A549 (cell line): ENCODE measurements around the gene ARHGDIA. TPM values are rescaled to one million over a fixed set of nuclear protein-coding genes. Genes with fewer than 3 reads are reported as not detected.

Source experiments
- ATAC-seq, 2 experiments: fragments of 200-7000 bp in 1 of 2; fragments of >200 bp in 1 of 2; cut with Nextera tagmentation in 1 of 2; cut with Tn5 transposase in 1 of 2; 3 replicates each; pipeline versions ENCODE4 v1.8.0 to v1.9.1; 2018 to 2020; ENCODE audit warnings: mild to moderate bottlenecking in 1 of 2, moderate library complexity in 1 of 2
- CTCF ChIA-PET: fragments of 300-600 bp; sonication (Branson Sonifier 250); formaldehyde crosslinking; extraction: SDS; loops from one replicate; lab custom pipeline; 2021; ENCODE audit warnings: antibody characterized with exemption, inconsistent platforms; lab: Yijun Ruan, JAX
- POLR2A ChIA-PET: fragments of 350-600 bp; formaldehyde crosslinking; extraction: SDS; loops from one replicate; lab custom pipeline; 2021; ENCODE audit warnings: antibody characterized with exemption, inconsistent platforms; lab: Yijun Ruan, JAX
- DNase-seq, 2 experiments: peaks; one replicate each; pipeline versions ENCODE4 v3.0.0 to v3.0.0-alpha.2; 2011 to 2016; ENCODE audit warnings: low read depth in 1 of 2, low spot score in 1 of 2
- FAIRE-seq: peaks from 2 replicates; lab custom pipeline; 2011; peaks lifted over from hg19 to GRCh38; lab: Jason Lieb, UNC
- H3K27ac ChIP-seq, 2 experiments: fragments of >200 bp; sonication (Bioruptor Twin); formaldehyde crosslinking; 3 replicates each; pipeline ENCODE4 v1.5.1; 2016 to 2017
- H3K4me1 ChIP-seq: fragments of >200 bp; sonication (Bioruptor Twin); formaldehyde crosslinking; 3 replicates; pipeline ENCODE4 v1.6.1; 2016
- H3K4me2 ChIP-seq: fragments of >200 bp; sonication (Bioruptor Twin); formaldehyde crosslinking; 3 replicates; pipeline ENCODE4 v1.6.1; 2016
- H3K4me3 ChIP-seq: fragments of >200 bp; sonication (Bioruptor Twin); formaldehyde crosslinking; 3 replicates; pipeline ENCODE4 v1.5.1; 2016
- H3K9me3 ChIP-seq: fragments of >200 bp; sonication (Bioruptor Twin); formaldehyde crosslinking; 3 replicates; pipeline ENCODE4 v1.6.1; 2016
- ATOH8 ChIP-seq: fragments of 250-450 bp; sonication (Bioruptor Pico); IDR thresholded peaks from 2 replicates; pipeline ENCODE4 v1.5.0; 2020; ENCODE audit warnings: low read depth, mild to moderate bottlenecking, moderate library complexity
- CEBPB ChIP-seq, 2 experiments: fragments of >200 bp in 1 of 2; sonication (Bioruptor Twin) in 1 of 2; formaldehyde crosslinking in 1 of 2; IDR thresholded peaks; 2 replicates each; pipeline ENCODE4 v1.6.1; 2012 to 2016
- CHD4 ChIP-seq: fragments of 200-600 bp; sonication (generic); IDR thresholded peaks from 2 replicates; pipeline ENCODE4 v1.6.1; 2016; ENCODE audit warnings: antibody characterized with exemption, mild to moderate bottlenecking, borderline replicate concordance
- E2F6 ChIP-seq: IDR thresholded peaks from 2 replicates; pipeline ENCODE4 v1.6.1; 2012; ENCODE audit warnings: low read depth, borderline replicate concordance
- EHMT2 ChIP-seq: fragments of 200-600 bp; sonication (generic); IDR thresholded peaks from 2 replicates; pipeline ENCODE4 v1.6.1; 2016; ENCODE audit warnings: antibody characterized with exemption, low read depth, mild to moderate bottlenecking, moderate library complexity
- ELK1 ChIP-seq: fragments of 150-350 bp; IDR thresholded peaks from 2 replicates; pipeline ENCODE4 v1.6.1; 2014; ENCODE audit warnings: low read depth, mild to moderate bottlenecking, low read length
- HES2 ChIP-seq: fragments of >200 bp; sonication (Bioruptor Twin); formaldehyde crosslinking; IDR thresholded peaks from 2 replicates; pipeline ENCODE4 v1.6.1; 2016
- HEYL ChIP-seq: fragments of 250-450 bp; sonication (Bioruptor Pico); IDR thresholded peaks from 2 replicates; pipeline ENCODE4 v1.8.0; 2021; ENCODE audit warnings: mild to moderate bottlenecking, moderate library complexity
- HOXA7 ChIP-seq: fragments of 250-450 bp; sonication (Bioruptor Pico); IDR thresholded peaks from 2 replicates; pipeline ENCODE4 v1.5.0; 2020; ENCODE audit warnings: mild to moderate bottlenecking, moderate library complexity
- KDM1A ChIP-seq: fragments of 200-600 bp; sonication (generic); IDR thresholded peaks from 2 replicates; pipeline ENCODE4 v1.6.1; 2016; ENCODE audit warnings: low read depth, mild to moderate bottlenecking
- MAX ChIP-seq: IDR thresholded peaks from 2 replicates; pipeline ENCODE4 v1.6.1; 2012
- MAZ ChIP-seq: fragments of 150-350 bp; IDR thresholded peaks from 2 replicates; pipeline ENCODE4 v1.6.1; 2014; ENCODE audit warnings: antibody characterized with exemption, low read depth, low read length, borderline replicate concordance
- NFE2L2 ChIP-seq: fragments of 150-350 bp; conservative IDR thresholded peaks from 2 replicates; pipeline ENCODE4 v1.6.1; 2014; ENCODE audit warnings: low read length
- NPAS2 ChIP-seq: fragments of 250-450 bp; sonication (Bioruptor Pico); IDR thresholded peaks from 2 replicates; pipeline ENCODE4 v1.8.0; 2022; ENCODE audit warnings: mild to moderate bottlenecking, moderate library complexity, borderline replicate concordance
- PHF8 ChIP-seq: fragments of 200-600 bp; sonication (generic); IDR thresholded peaks from 2 replicates; pipeline ENCODE4 v1.6.1; 2016; ENCODE audit warnings: low read depth, mild to moderate bottlenecking, antibody characterized with exemption, moderate library complexity, borderline replicate concordance
- POLR2A ChIP-seq: IDR thresholded peaks from 2 replicates; pipeline ENCODE4 v1.6.1; 2012; ENCODE audit warnings: mild to moderate bottlenecking, low read length
- RARB ChIP-seq: fragments of 250-450 bp; sonication (Bioruptor Pico); IDR thresholded peaks from 2 replicates; pipeline ENCODE4 v1.8.0; 2021; ENCODE audit warnings: mild to moderate bottlenecking, moderate library complexity
- REST ChIP-seq: fragments of 200-600 bp; sonication (generic); IDR thresholded peaks from 2 replicates; pipeline ENCODE4 v1.6.1; 2016; ENCODE audit warnings: antibody characterized with exemption, mild to moderate bottlenecking, moderate library complexity
- RFX5 ChIP-seq: fragments of 450-650 bp; IDR thresholded peaks from 2 replicates; pipeline ENCODE4 v1.7.1; 2014; ENCODE audit warnings: antibody characterized with exemption, mild to moderate bottlenecking, moderate library complexity
- SMC3 ChIP-seq: fragments of >200 bp; sonication (Bioruptor Twin); formaldehyde crosslinking; IDR thresholded peaks from 3 replicates; pipeline ENCODE4 v1.6.1; 2018; ENCODE audit warnings: inconsistent platforms
- WGBS: methylation state at CpG from one replicate; pipeline ENCODE4 v1.1.6; 2017; ENCODE audit errors: missing lambda C conversion rate; 5-methylcytosine and 5-hydroxymethylcytosine counted together
- polyA plus RNA-seq, 4 experiments: library from polyadenylated mRNA; depleted of rRNA in 3 of 4; stranded (reverse); fragments of >200 nt; fragmentation: RNase III in 1 of 4; extraction: RNeasy Plus Mini Kit Qiagen cat#74134 plus additional on column Dnase treatment in 1 of 4; gene quantifications; 2 replicates in 3 of 4; 3 replicates in 1 of 4; pipeline ENCODE4 v1.2.3, GENCODE V29; 2011 to 2017

Gene ARHGDIA
- polyA plus RNA-seq, 2 of the 4 experiments (the other 2 are of a cell fraction), result 64.0 to 503 TPM

- H3K27ac ChIP-seq, result no peak overlapping the region
- POLR2A ChIA-PET, result no interaction called here
- ATAC-seq (no peak), DNase-seq (no peak)
- no peak overlapping the region for H3K4me3 ChIP-seq
- WGBS, result 93% methylated on average over 10 of the region's 11 CpGs
- peaks cover 10% of the 10 kb centered on the region; the same call in 2 of the 3 replicates for H3K4me1 ChIP-seq
- H3K9me3 ChIP-seq, result no peaks in the 10 kb centered on the region
- no peak overlapping the region for H3K4me2 ChIP-seq
- CTCF ChIA-PET, result interaction anchor here (0.8 to 7.6 kb wide), 6 partner anchors 8 to 112 kb away, joined by 3 to 68 read pairs (median 5); partner anchors contain the start of gene MAFG
- TF ChIP-seq HES2 (no peak), PHF8 (no peak), RFX5 (no peak), MAX (no peak), ELK1 (no peak), SMC3 (no peak), EHMT2 (no peak), HEYL (CRISPR knock-in tag) (no peak), RARB (CRISPR knock-in tag) (no peak), NPAS2 (CRISPR knock-in tag) (no peak), HOXA7 (no peak), MAZ (no peak), REST (no peak), ATOH8 (CRISPR knock-in tag) (no peak), CEBPB (IDR thresholded peaks at IDR 0.05) (no peak), NFE2L2 (no peak), KDM1A (no peak), POLR2A (no peak), E2F6 (no peak), CHD4 (no peak)
- TF ChIP-seq, all 56 proteins: peak for 0
- no peak for FAIRE-seq
These were observed 37.7 kb upstream of the ARHGDIA start for GRCh38 chr17:81908793-81909192.
